Fibroblast of pulmonary artery (primary cell): ENCODE data around the gene NTM.

Experiments used
- DNase-seq: peaks from one replicate; pipeline ENCODE4 v3.0.0-alpha.2; 2010; ENCODE audit warnings: low read depth
- H3K4me3 ChIP-seq: replicated peaks from 2 replicates; pipeline ENCODE4 v1.5.1; 2011; ENCODE audit warnings: low read depth, mild to moderate bottlenecking, control low read depth, low read length, moderate library complexity
- CTCF ChIP-seq: IDR thresholded peaks from 2 replicates; pipeline ENCODE4 v1.5.1; 2011; ENCODE audit warnings: mild to moderate bottlenecking, control low read depth, low read length, inconsistent platforms; ENCODE audit errors: missing control alignments

NTM gene

GRCh38 chr11:131615611-131616010 is 245.2 kb downstream of the NTM start:
- no peak overlapping the region for H3K4me3 ChIP-seq
- no peak for TF ChIP-seq CTCF
- no peak for DNase-seq

GRCh38 chr11:131616481-131617140 is 246.2 kb downstream of the NTM start:
- DNase-seq, result no peak
- no peak overlapping the region for H3K4me3 ChIP-seq
- TF ChIP-seq CTCF, result no peak

GRCh38 chr11:131618201-131618600 is 247.8 kb downstream of the NTM start:
- H3K4me3 ChIP-seq, result no peak overlapping the region
- TF ChIP-seq CTCF, result no peak
- peak; percentile 25 for DNase-seq

GRCh38 chr11:131622193-131622592 is 251.8 kb downstream of the NTM start:
- no peak for DNase-seq
- no peak for TF ChIP-seq CTCF
- no peak overlapping the region for H3K4me3 ChIP-seq

GRCh38 chr11:131624531-131624930 is 254.1 kb downstream of the NTM start:
- DNase-seq, result no peak

GRCh38 chr11:131626788-131627187 is 256.4 kb downstream of the NTM start:
- no peak for TF ChIP-seq CTCF
- H3K4me3 ChIP-seq, result no peak overlapping the region
- no peak for DNase-seq

More at GRCh38 chr11:131624531-131624930, 254.1 kb downstream of the NTM start:
- H3K4me3 ChIP-seq, result no peak overlapping the region
- TF ChIP-seq CTCF, result no peak

- TF ChIP-seq CTCF, result no peak
- no peak for DNase-seq
These were observed 258.3 kb downstream of the NTM start for GRCh38 chr11:131628739-131629138.

More at GRCh38 chr11:131628739-131629138, 258.3 kb downstream of the NTM start:
- H3K4me3 ChIP-seq, result no peak overlapping the region
